ENCODE results near the gene XYLT1.

XYLT1 gene

GRCh38 chr16:17204206-17204605, 266.6 kb downstream of the XYLT1 start:
- no peak for DNase-seq (ENCODE audit: low read depth in 2 of 2)

DNA sequence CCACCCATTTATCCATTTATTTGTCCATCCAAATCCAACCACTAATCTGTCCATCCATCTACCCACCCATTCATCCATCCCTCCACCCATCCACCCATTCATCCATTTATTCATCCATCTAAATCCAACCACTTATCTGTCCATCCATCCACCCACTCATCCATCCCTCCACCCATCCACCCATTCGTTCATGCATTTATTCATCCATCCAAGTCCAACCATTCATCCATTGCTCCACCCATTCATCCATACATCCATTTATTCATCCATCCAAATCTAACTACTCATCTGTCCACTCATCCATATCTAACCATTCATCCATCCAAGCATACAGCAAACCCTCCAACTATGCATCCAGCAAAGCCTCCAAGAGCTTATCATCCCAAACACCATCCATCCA, 267.3 kb downstream of the XYLT1 start:
- DNase-seq (ENCODE audit: low read depth in 2 of 2): no peak

DNA sequence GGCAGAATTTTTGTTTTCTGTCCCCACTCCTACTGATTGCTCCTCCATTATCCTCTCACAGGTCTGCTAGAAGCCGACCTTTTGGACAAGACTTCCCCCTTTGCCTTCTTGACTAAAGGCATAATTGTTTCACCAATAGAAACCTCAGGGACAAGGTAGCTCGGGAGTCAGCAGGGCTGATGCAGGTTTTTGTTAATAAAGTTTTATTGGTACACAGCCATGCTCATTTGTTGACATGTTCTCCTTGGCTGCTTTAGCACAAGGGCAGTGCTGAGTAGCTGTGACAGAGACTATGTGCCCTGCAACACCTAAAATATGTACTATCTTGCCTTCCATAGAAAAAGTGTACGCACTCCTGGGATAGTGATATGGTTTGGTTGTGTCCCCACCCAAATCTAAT, 271.6 kb downstream of the XYLT1 start:
- DNase-seq (ENCODE audit: low read depth in 2 of 2): no peak

DNA sequence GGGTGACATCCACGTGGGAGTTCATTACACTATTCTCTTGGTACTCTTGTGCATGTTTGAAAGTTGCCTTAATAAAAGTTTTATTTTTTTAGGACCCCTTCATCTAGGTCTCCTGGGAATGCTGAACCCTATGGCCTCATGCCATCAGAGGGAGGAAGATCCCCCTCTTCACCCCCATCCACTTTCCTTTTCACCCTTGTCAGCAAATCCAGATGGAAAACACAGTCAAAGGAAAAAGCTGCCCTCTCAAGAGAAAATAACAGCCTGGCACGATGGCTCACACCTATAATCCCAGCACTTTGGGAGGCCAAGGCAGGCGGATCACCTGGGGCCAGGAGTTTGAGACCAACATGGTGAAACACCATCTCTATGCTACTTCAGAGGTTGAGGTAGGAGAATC, 274.2 kb downstream of the XYLT1 start:
- no peak for DNase-seq (ENCODE audit: low read depth in 2 of 2)

DNA sequence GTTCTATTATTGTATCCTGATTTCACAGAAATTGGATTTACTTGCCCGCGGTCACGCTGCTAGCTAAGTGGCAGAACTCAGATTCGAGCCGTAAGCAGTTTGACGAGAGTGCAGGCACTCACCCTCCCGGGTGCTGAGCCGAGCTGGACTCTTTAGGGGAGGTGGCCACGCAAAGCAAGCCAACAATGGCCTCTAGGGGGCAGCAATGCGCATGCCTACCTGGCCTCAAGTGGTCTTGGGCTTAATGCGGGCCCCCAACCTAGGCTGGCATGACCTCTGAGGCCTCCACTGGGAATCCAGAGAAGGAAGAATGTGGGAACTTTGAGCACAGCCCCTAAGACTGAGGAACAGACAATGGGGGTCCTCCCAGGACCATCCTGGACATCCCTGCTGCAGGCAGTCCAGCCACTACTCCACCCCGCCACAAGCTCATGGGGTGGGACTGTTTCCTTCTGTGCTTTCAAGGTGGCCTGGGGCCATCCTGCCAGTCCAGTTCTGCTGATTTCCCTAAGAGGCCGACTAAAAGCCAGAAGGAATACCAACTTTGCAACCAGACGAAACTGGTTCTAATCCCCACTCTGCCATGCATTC, 276.5 kb downstream of the XYLT1 start:
- DNase-seq (ENCODE audit: low read depth in 2 of 2): peak; percentile 51 to 54

- no peak for DNase-seq (ENCODE audit: low read depth in 2 of 2)
These were observed 277.1 kb downstream of the XYLT1 start for GRCh38 chr16:17193566-17194100.

GRCh38 chr16:17184026-17184425, 286.7 kb downstream of the XYLT1 start:
- no peak for DNase-seq (ENCODE audit: low read depth in 2 of 2)

- no peak for DNase-seq (ENCODE audit: low read depth in 2 of 2)
These were observed 292.5 kb downstream of the XYLT1 start for GRCh38 chr16:17177959-17178905.

DNA sequence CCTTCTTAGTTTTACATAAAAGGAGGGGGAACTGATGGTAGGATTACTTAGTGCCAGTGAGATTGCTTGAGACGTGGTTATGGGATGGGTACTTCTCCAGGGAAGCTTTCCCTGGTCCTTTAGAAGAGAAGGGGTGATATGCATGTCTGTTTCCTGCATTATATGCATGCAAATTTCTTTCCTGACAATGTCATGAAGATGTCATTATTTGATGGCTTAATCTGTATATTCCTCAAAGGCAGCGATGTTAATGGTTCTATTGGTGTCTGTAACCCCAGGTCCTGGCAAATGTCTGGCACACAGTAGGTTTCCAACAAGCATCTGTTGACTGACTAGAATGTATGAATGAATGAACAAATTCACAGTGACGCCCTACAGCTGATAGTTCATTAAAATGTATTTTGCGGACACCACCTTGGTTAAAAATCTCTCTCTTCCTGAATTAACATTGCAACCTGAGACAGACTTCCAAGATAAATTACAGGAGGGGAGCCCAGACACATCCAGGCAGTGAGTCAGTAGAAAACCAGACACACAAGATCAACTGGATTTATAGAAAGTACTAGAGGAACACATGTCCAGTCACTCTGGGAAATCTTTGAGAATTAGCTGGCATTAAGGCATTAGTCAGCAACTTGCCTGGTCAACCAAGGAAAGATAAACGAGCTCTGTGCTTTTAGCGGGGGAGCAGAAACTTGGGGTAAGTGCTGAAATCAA, 293.4 kb downstream of the XYLT1 start:
- DNase-seq (ENCODE audit: low read depth in 2 of 2): no peak

GRCh38 chr16:17176199-17176598, 294.6 kb downstream of the XYLT1 start:
- no peak for DNase-seq (ENCODE audit: low read depth in 2 of 2)

DNA sequence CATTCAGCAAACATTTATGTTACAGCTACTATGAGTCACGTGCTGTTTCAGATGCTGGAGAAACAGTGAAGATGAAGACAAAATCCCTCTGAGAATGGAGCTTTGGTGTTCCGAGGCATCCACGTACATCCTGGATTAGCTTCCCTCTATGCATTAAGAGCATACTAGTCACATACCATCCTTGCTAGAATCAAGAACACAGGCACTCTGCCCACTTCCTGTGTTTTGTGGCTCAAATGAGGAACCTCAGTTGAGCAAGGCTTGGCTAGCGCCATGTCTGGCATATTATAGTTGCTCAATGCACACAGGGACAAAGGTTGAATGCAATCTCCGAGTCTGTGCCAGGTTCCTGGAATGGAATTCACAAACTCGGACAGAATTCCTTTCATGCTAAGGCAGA, 297.5 kb downstream of the XYLT1 start:
- no peak for DNase-seq (ENCODE audit: low read depth in 2 of 2)

DNA sequence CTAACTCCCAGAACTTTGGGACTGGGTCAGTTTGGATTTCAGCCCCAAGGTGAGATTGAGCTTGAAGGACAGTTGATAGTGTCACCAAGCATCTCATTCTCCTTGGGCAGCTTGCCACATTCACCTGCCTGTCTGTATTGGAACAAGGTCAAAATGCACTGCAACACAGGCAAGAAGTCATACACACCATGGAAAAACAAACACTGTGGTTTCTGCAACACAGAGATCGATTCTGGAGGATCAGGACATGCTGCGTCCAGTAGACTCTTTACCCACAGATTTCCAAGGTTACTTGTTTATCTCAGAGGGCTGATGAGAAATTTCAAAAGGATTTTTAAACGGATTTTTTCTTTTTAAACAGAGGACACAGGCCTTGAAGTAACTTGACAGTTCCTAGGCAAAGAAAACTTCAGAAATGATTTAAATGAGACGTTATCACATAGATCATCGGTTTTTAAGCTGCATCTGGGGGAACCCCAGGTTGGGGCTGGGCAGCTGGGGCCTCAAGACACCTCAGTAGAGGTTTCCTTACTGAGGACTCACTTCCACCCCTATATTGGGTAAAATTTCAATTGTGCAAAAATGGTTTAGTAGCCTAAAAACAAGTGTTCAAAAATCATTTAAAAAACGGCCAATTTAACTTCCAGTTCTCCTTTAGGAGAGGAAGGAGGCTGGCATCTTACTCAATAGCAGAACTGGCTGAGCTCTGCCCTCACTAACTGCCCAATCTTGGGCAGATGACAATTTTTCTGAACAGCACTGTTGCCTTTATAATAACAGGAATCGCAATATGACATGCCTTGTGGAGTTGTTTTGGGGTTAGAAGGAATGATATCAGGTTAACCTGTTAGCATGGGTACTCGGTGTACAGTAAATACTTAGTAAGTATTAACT, 299.3 kb downstream of the XYLT1 start:
- DNase-seq (ENCODE audit: low read depth in 2 of 2): no peak

DNA sequence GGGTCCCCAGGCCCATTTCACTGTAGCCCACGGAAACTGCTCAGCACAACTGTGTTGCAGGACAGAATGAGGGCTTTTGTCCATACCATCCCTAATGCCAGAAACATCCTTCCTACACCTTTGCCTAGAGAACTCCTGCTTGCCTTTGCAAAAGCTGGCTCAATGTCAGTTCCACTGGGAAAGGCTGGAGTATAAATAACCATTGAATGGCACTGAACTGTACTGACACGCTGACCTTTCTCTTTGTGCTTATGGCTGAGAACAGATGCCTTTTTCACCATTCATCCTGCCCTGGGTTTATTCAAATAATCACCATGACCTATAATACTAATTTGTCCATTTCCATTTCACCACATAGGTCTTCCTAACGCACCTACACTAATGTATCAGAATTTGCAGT, 300.3 kb downstream of the XYLT1 start:
- no peak for DNase-seq (ENCODE audit: low read depth in 2 of 2)

GRCh38 chr16:17168181-17168580, 302.6 kb downstream of the XYLT1 start:
- no peak for DNase-seq (ENCODE audit: low read depth in 2 of 2)

DNA sequence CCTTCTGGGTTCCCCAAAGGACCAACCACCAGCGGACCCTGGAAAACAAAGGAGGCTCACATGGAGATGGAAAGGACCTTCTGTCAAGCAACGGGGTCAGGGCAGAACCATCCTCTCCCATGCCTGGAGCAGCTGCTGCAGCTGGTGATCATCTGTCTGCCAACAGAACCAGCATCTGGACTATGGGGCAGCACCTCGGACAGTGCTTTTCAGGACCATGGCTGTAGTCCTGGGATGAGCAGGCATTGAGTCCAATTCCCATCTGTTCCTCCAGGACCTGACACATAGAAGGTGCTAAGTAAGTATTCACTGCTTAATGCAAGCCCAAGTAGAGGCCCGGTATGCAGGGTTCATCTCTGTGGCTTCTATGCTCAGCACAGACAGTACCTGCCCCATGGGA, 304.7 kb downstream of the XYLT1 start:
- no peak for DNase-seq (ENCODE audit: low read depth in 2 of 2)

- DNase-seq (ENCODE audit: low read depth in 2 of 2): no peak
These were observed 308.2 kb downstream of the XYLT1 start for GRCh38 chr16:17162560-17162959.

GRCh38 chr16:17160920-17161431, 309.8 kb downstream of the XYLT1 start:
- no peak for DNase-seq (ENCODE audit: low read depth in 2 of 2)

GRCh38 chr16:17160285-17160853, 310.4 kb downstream of the XYLT1 start:
- DNase-seq (ENCODE audit: low read depth in 2 of 2): no peak

DNA sequence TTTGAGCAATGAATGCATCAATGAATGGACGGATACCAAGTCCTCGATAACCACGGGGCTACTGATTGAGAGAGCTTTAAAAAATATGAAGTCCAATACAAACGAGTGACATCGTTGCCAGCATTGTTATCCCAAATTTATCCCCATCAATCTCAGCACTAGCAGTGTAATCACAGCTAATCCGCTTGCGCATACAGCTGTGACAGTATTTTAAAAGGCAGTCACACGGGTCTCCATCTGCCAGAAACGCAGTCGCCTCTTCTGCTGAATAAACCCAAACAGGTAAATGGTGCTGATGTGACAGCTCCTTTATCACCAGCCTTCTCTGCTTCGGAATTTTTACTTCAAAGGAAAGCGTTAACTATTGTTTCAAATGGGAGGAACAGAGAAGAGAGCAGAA, 311.1 kb downstream of the XYLT1 start:
- no peak for DNase-seq (ENCODE audit: low read depth in 2 of 2)

- no peak for DNase-seq (ENCODE audit: low read depth in 2 of 2)
These were observed 314.8 kb downstream of the XYLT1 start for GRCh38 chr16:17155936-17156335.

DNA sequence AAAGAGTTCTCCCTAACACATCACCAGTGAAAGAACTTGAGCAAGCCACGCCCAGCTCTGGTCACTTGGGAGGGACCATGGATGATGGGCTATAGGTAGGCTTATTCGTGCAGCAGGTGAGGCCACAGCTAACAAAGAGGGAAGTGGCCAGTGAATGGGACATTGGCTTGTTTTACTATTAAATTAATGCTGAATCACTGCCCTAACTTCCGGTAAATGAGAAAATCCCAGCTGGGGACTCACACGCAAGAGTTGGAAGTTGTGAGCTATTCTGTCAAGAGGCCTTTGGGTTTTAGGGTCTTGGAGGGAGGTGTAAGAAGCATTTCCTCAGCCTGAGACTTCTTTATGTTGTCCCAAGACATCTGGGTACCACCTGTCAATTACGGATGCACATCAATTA, 315.3 kb downstream of the XYLT1 start:
- no peak for DNase-seq (ENCODE audit: low read depth in 2 of 2)

All from stimulated activated CD4-positive, alpha-beta T cell treated with anti-CD3 and anti-CD28 coated beads, Interleukin-1b, Interleukin-23, amount 100 ng/mL, for 4 hours (primary cell).